GM12872 (cell line): Measurements from ENCODE around the gene TM7SF2.

ENCODE experiments used
- CTCF ChIP-seq: IDR thresholded peaks from 3 replicates; pipeline ENCODE4 v1.5.1; 2011; ENCODE audit warnings: low read depth, mild to moderate bottlenecking, low read length, moderate library complexity; ENCODE audit not compliant: insufficient read depth

Gene TM7SF2

GRCh38 chr11:65147352-65148075 is 35.8 kb downstream of the TM7SF2 start:
- no peak for TF ChIP-seq CTCF

GRCh38 chr11:65148657-65149056 is 37.0 kb downstream of the TM7SF2 start:
- no peak for TF ChIP-seq CTCF

- no peak for TF ChIP-seq CTCF
These were observed 39.0 kb downstream of the TM7SF2 start for GRCh38 chr11:65150509-65151299.

GRCh38 chr11:65151331-65151899 is 39.7 kb downstream of the TM7SF2 start:
- no peak for TF ChIP-seq CTCF

- TF ChIP-seq CTCF: no peak
These were observed 40.5 kb downstream of the TM7SF2 start for GRCh38 chr11:65152122-65152521.

GRCh38 chr11:65156256-65156655 is 44.6 kb downstream of the TM7SF2 start:
- no peak for TF ChIP-seq CTCF

- no peak for TF ChIP-seq CTCF
These were observed 45.3 kb downstream of the TM7SF2 start for GRCh38 chr11:65156926-65157325.
